GM23338 (cell line): ENCODE measurements around the gene TOM1. TPM values are rescaled to one million over a fixed set of nuclear protein-coding genes. Genes with fewer than 3 reads are reported as not detected.

Experiments used
- ATAC-seq: fragments of 200-7000 bp; cut with Tn5 transposase; 3 replicates; pipeline ENCODE4 v1.9.1; 2020
- DNase-seq: peaks from one replicate; pipeline ENCODE4 v3.0.0-alpha.2; 2015; ENCODE audit warnings: low spot score
- H2AFZ ChIP-seq: fragments of 200-600 bp; sonication (generic); 2 replicates; pipeline ENCODE4 v1.8.0; 2016; ENCODE audit warnings: antibody characterized with exemption, mild to moderate bottlenecking, moderate library complexity
- H3F3A ChIP-seq: fragments of 200-600 bp; sonication (generic); replicated peaks from 2 replicates; pipeline ENCODE4 v1.8.0; 2017; ENCODE audit warnings: antibody characterized with exemption, mixed run types, low read depth
- H3K27ac ChIP-seq: fragments of 200-600 bp; sonication (generic); 2 replicates; pipeline ENCODE4 v1.6.1; 2016; ENCODE audit warnings: low read depth
- H3K27me3 ChIP-seq: fragments of 200-600 bp; sonication (generic); 2 replicates; pipeline ENCODE4 v1.8.0; 2016; ENCODE audit warnings: mild to moderate bottlenecking, mixed run types, moderate library complexity; ENCODE audit not compliant: insufficient read depth
- H3K36me3 ChIP-seq: fragments of 200-600 bp; sonication (generic); 2 replicates; pipeline ENCODE4 v1.8.0; 2016; ENCODE audit warnings: mild to moderate bottlenecking; ENCODE audit not compliant: insufficient read depth
- H3K4me1 ChIP-seq: fragments of 200-600 bp; sonication (generic); 2 replicates; pipeline ENCODE4 v1.8.0; 2016; ENCODE audit warnings: mild to moderate bottlenecking, moderate library complexity; ENCODE audit not compliant: insufficient read depth
- H3K4me2 ChIP-seq: fragments of 200-600 bp; sonication (generic); 2 replicates; pipeline ENCODE4 v1.7.1; 2017; ENCODE audit warnings: mixed run types
- H3K4me3 ChIP-seq: fragments of 200-600 bp; sonication (generic); 2 replicates; pipeline ENCODE4 v1.6.1; 2016; ENCODE audit warnings: mixed run types
- H3K79me2 ChIP-seq: fragments of 200-600 bp; sonication (generic); replicated peaks from 2 replicates; pipeline ENCODE4 v1.8.0; 2017; ENCODE audit warnings: mild to moderate bottlenecking; ENCODE audit not compliant: insufficient read depth
- H3K9me2 ChIP-seq: fragments of 200-600 bp; sonication (generic); 2 replicates; pipeline ENCODE4 v1.8.0; 2017; ENCODE audit not compliant: insufficient read depth
- H4K20me1 ChIP-seq: fragments of 200-600 bp; sonication (generic); replicated peaks from 2 replicates; pipeline ENCODE4 v1.8.0; 2017; ENCODE audit warnings: mild to moderate bottlenecking; ENCODE audit not compliant: insufficient read depth
- H3K27ac Mint-ChIP-seq: 2 replicates; pipeline ENCODE4 v1.8.0; 2020; ENCODE audit warnings: inconsistent platforms, mild to moderate bottlenecking, moderate library complexity, mixed read lengths
- H3K27me3 Mint-ChIP-seq: 3 replicates; pipeline ENCODE4 v1.8.0; 2022; ENCODE audit warnings: low read depth, mild to moderate bottlenecking, moderate library complexity, mixed read lengths, inconsistent platforms; ENCODE audit not compliant: insufficient read depth, poor library complexity
- H3K36me3 Mint-ChIP-seq: 3 replicates; pipeline ENCODE4 v1.8.0; 2021; ENCODE audit warnings: low read depth, mild to moderate bottlenecking, inconsistent platforms, moderate library complexity, mixed read lengths
- H3K4me1 Mint-ChIP-seq: 3 replicates; pipeline ENCODE4 v1.8.0; 2020; ENCODE audit warnings: mild to moderate bottlenecking, inconsistent platforms, mixed read lengths
- H3K4me3 Mint-ChIP-seq: 3 replicates; pipeline ENCODE4 v1.8.0; 2021; ENCODE audit warnings: moderate library complexity, mild to moderate bottlenecking, inconsistent platforms, mixed read lengths
- H3K9me3 Mint-ChIP-seq: 3 replicates; pipeline ENCODE4 v1.8.0; 2020; ENCODE audit warnings: moderate library complexity, mild to moderate bottlenecking, inconsistent platforms, mixed read lengths
- CREB1 ChIP-seq: fragments of 250-450 bp; sonication (Bioruptor Pico); IDR thresholded peaks from 2 replicates; pipeline ENCODE4 v1.5.0; 2020; ENCODE audit warnings: low read depth, mild to moderate bottlenecking, moderate library complexity
- CTCF ChIP-seq, 2 experiments: fragments of 200-600 bp in 1 of 2; sonication (generic) in 1 of 2; conservative IDR thresholded peaks; 2 replicates each; pipeline versions ENCODE4 v1.5.1 to v1.6.1; 2016 to 2017; ENCODE audit warnings: antibody characterized with exemption in 2 of 2, low read depth in 2 of 2, mild to moderate bottlenecking in 2 of 2, moderate library complexity in 1 of 2
- ETS1 ChIP-seq: IDR thresholded peaks from 2 replicates; pipeline ENCODE4 v1.6.1; 2016; ENCODE audit warnings: antibody characterized with exemption
- EZH2 ChIP-seq: fragments of 200-600 bp; sonication (generic); IDR thresholded peaks from one replicate; pipeline ENCODE4 v1.8.0; 2017; ENCODE audit warnings: antibody characterized with exemption, mild to moderate bottlenecking, low read depth; ENCODE audit not compliant: unreplicated experiment
- EZH2phosphoT487 ChIP-seq: fragments of 200-600 bp; sonication (generic); IDR thresholded peaks from one replicate; pipeline ENCODE4 v1.8.1; 2018; ENCODE audit warnings: antibody characterized with exemption; ENCODE audit not compliant: unreplicated experiment
- JUNB ChIP-seq: IDR thresholded peaks from one replicate; pipeline ENCODE4 v1.6.1; 2016; ENCODE audit warnings: antibody characterized with exemption; ENCODE audit not compliant: unreplicated experiment
- NANOG ChIP-seq: IDR thresholded peaks from 2 replicates; pipeline ENCODE4 v1.6.1; 2016; ENCODE audit warnings: antibody characterized with exemption, borderline replicate concordance
- POLR2AphosphoS5 ChIP-seq: IDR thresholded peaks from 2 replicates; pipeline ENCODE4 v1.6.1; 2016; ENCODE audit warnings: antibody characterized with exemption, low read depth
- REST ChIP-seq: IDR thresholded peaks from one replicate; pipeline ENCODE4 v1.6.1; 2018; ENCODE audit warnings: antibody characterized with exemption; ENCODE audit not compliant: unreplicated experiment
- STAT1 ChIP-seq: IDR thresholded peaks from one replicate; pipeline ENCODE4 v1.6.1; 2016; ENCODE audit warnings: antibody characterized with exemption; ENCODE audit not compliant: unreplicated experiment
- ZNF114 ChIP-seq: fragments of 250-450 bp; sonication (Bioruptor Pico); IDR thresholded peaks from 2 replicates; pipeline ENCODE4 v1.5.0; 2020; ENCODE audit warnings: mild to moderate bottlenecking, moderate library complexity
- ZNF331 ChIP-seq: fragments of 250-450 bp; sonication (Bioruptor Pico); IDR thresholded peaks from 2 replicates; pipeline ENCODE4 v1.5.0; 2020; ENCODE audit warnings: low read depth, mild to moderate bottlenecking, moderate library complexity
- ZNF462 ChIP-seq: fragments of 250-450 bp; sonication (Bioruptor Pico); IDR thresholded peaks from 2 replicates; pipeline ENCODE4 v1.5.0; 2020; ENCODE audit warnings: mild to moderate bottlenecking, moderate library complexity
- polyA plus RNA-seq: library from polyadenylated mRNA; unstranded; fragments of >200 nt; fragmentation: Nextera tagmentation; extraction: Ambion mirVana; gene quantifications from 2 replicates; pipeline ENCODE4 v1.2.1, GENCODE V29; 2016
- total RNA-seq: library from RNA; depleted of rRNA; stranded (reverse); fragments of >200 nt; shearing (Covaris generic); gene quantifications from 2 replicates; pipeline ENCODE4 v1.2.3, GENCODE V29; 2014

TOM1 gene
- total and polyA plus RNA-seq, 2 experiments from 2014 or later: 10.9 to 17.8 TPM

GRCh38 chr22:35299217-35299672 lies 449 bp upstream of the TOM1 start:
- H3K27ac ChIP-seq: peak overlapping the region; percentile 88
- no peaks in the 10 kb centered on the region; the same call in 1 of the 2 replicates for H3K79me2 ChIP-seq
- Mint-ChIP-seq H3K9me3 (no peaks in the 10 kb centered on the region), H3K27ac (peak overlapping the region; percentile 88), H3K27me3 (peaks cover 12% of the 10 kb centered on the region), H3K4me1 (peaks cover 3% of the 10 kb centered on the region; the same call in 1 of the 3 replicates), H3K4me3 (peak overlapping the region; percentile 88), H3K36me3 (peaks cover 4% of the 10 kb centered on the region; the same call in 2 of the 3 replicates)
- ATAC-seq (no peak), DNase-seq (no peak)
- no peaks in the 10 kb centered on the region for H3K4me1 ChIP-seq
- H3K4me2 ChIP-seq: peak overlapping the region; percentile 76
- H3F3A ChIP-seq: peaks cover 19% of the 10 kb centered on the region
- H3K27me3 ChIP-seq: no peaks in the 10 kb centered on the region
- H2AFZ ChIP-seq: no peak overlapping the region
- peaks cover 5% of the 10 kb centered on the region; the same call in 1 of the 2 replicates for H4K20me1 ChIP-seq
- TF ChIP-seq ZNF462 (CRISPR knock-in tag): no peak
- no peak for TF ChIP-seq REST
- no peak for TF ChIP-seq ETS1
- no peak for TF ChIP-seq CTCF (conservative IDR thresholded peaks at IDR 0.05; ENCODE audit: low read depth in 2 of 2)
- no peak for TF ChIP-seq EZH2
- no peak for TF ChIP-seq ZNF114
- no peak for TF ChIP-seq JUNB
- no peak for TF ChIP-seq EZH2phosphoT487
- TF ChIP-seq CREB1 (CRISPR knock-in tag): no peak
- no peak for TF ChIP-seq NANOG
- TF ChIP-seq POLR2AphosphoS5: no peak
- no peak for TF ChIP-seq ZNF331
- no peak for TF ChIP-seq STAT1
- peaks cover 21% of the 10 kb centered on the region for H3K36me3 ChIP-seq
- H3K9me2 ChIP-seq: no peaks in the 10 kb centered on the region
- peak overlapping the region; percentile 87 for H3K4me3 ChIP-seq
